ENCODE data around the gene PTPRA. TPM values are rescaled to one million over a fixed set of nuclear protein-coding genes. Genes with fewer than 3 reads are reported as not detected.

PTPRA gene
- total RNA-seq, 4 donors from 2014 or later, result 26.2 to 53.7 (median 42.4) TPM

DNA sequence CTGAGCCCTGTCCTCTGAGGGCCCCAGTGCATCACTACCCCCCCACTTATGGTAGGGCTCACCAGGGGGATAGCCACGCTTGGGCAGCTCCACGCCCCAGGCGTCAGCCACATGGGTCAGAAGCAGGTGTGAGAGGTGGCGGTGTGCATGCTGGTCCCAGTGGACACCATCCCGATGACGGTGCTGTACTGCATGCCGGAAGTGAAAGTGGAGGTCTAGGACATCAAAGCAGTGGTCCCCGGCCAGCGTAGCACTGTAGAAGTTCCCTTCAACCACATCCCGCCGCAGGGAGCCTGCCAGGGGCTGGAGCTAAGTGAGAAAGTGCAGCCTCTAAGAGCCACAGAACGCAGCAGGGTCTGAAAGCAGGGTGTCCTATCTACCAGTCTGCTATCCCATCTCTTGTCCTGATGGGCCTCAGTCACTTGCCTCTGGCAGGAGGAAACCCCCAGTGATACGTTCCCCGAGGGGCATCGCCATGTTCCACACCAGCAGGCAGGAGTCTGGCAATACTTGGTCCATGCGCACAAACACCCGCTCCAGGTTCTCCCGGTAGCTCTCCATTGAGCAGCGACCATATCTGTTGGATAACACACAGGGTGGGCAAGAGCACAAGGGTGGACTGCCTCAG lies 35.0 kb upstream of the PTPRA start:
- intact Hi-C loops (cut with DNase I), result no loop called here
- Histone ChIP-seq H3K27ac (no peak overlapping the region), H3K36me3 (peaks cover 0 to 36% (median 0%) of the 10 kb centered on the region in 3 donors), H3K4me1 (peaks cover 12 to 34% (median 18%) of the 10 kb centered on the region in 3 donors), H3K27me3 (no peaks in the 10 kb centered on the region), H3K9me3 (no peaks in the 10 kb centered on the region), H3K4me3 (no peak overlapping the region)
- DNase-seq, result no peak
- TF ChIP-seq, protein P1, sequence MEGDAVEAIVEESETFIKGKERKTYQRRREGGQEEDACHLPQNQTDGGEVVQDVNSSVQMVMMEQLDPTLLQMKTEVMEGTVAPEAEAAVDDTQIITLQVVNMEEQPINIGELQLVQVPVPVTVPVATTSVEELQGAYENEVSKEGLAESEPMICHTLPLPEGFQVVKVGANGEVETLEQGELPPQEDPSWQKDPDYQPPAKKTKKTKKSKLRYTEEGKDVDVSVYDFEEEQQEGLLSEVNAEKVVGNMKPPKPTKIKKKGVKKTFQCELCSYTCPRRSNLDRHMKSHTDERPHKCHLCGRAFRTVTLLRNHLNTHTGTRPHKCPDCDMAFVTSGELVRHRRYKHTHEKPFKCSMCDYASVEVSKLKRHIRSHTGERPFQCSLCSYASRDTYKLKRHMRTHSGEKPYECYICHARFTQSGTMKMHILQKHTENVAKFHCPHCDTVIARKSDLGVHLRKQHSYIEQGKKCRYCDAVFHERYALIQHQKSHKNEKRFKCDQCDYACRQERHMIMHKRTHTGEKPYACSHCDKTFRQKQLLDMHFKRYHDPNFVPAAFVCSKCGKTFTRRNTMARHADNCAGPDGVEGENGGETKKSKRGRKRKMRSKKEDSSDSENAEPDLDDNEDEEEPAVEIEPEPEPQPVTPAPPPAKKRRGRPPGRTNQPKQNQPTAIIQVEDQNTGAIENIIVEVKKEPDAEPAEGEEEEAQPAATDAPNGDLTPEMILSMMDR (IDR thresholded peaks at IDR 0.05), result no peak
- TF ChIP-seq POLR2A (IDR thresholded peaks at IDR 0.05), result no peak
- WGBS, 2 donors, result 97 to 100% methylated on average over 5 of the region's 19 CpGs

DNA sequence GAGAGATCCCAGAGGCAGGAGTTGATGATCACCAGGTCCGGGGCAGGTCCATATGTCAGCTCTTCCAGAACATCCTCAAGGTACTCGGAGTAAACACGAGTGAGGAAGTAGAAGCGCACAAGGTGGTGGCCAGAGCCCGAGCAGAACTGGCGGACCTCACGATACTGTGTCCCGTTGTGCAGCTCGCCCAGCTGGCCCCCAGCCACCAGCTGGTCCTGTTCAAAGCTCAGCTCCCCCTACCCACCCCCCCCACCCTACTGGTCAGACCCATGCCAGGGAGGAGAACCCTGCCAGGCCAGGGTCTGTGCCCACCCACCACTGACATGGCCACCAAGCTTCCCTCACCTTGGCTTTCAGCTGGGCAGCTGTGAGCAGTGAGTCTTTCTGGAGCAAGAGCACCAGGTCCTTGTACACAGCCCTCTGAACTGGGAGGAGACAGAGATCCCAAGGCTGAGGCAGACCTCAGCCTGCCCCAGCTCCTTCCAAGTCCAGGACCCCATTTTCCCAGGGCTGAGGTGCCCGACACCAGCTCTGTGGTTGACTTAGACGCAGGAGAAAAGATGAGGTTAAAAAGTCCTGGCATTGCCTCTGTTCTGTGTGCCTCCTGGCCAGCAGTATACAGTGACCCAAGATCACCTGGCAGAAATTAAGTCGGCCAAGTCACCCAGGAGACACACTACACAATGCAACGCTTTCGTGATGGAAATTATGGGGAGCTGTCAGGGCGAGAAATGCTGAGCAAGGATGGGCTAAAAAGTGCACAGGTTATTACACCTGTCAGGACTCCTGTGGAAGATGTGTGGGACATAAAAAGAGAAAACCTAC lies 34.2 kb upstream of the PTPRA start:
- WGBS, 2 donors, result 93 to 100% methylated on average over 12 to 13 of the region's 15 CpGs
- Histone ChIP-seq H3K36me3 (peaks cover 0 to 36% (median 0%) of the 10 kb centered on the region in 3 donors), H3K27me3 (no peaks in the 10 kb centered on the region), H3K4me3 (no peak overlapping the region), H3K9me3 (no peaks in the 10 kb centered on the region), H3K4me1 (peaks cover 12 to 42% (median 18%) of the 10 kb centered on the region in 3 donors), H3K27ac (no peak overlapping the region)
- intact Hi-C loops (cut with DNase I), result no loop called here
- TF ChIP-seq, protein P1 (IDR thresholded peaks at IDR 0.05), result no peak
- no peak for TF ChIP-seq POLR2A (IDR thresholded peaks at IDR 0.05)
- DNase-seq, result no peak

DNA sequence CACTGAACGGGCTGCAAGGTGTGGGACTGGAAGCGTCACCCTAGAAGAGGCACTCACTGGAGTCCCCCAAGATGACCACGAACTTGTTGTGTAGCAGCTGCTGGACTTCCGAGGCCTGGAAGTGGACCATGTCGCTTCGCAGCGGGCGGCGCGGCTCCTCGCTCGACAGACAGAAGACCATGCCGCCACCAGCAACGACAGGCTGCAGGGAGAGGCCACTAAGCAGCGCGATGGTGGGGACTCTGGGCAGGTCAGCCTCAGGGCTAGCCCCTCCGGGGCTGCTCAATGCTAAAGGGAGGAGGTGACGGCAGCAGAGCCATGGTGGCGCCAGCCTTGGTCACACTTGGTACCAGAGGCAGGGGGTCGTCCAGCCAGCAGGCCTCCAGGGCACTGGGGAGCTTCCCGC lies 33.5 kb upstream of the PTPRA start:
- WGBS, 2 donors, result 90 to 98% methylated on average over 6 to 13 of the region's 21 CpGs
- H3K27ac ChIP-seq, result peak overlapping the region; percentile 83 to 95 (median 92)
- H3K9me3 ChIP-seq, result no peaks in the 10 kb centered on the region
- no peaks in the 10 kb centered on the region for H3K27me3 ChIP-seq
- TF ChIP-seq, protein P1 (IDR thresholded peaks at IDR 0.05), result no peak
- TF ChIP-seq POLR2A (IDR thresholded peaks at IDR 0.05), result no peak
- intact Hi-C loops (cut with DNase I), result no loop called here
- H3K36me3 ChIP-seq, result peaks cover 0 to 36% (median 0%) of the 10 kb centered on the region in 3 donors
- H3K4me1 ChIP-seq, result peaks cover 12 to 44% (median 18%) of the 10 kb centered on the region in 3 donors
- DNase-seq, result no peak
- H3K4me3 ChIP-seq, result peak overlapping the region; percentile 76 to 100 (median 82)

DNA sequence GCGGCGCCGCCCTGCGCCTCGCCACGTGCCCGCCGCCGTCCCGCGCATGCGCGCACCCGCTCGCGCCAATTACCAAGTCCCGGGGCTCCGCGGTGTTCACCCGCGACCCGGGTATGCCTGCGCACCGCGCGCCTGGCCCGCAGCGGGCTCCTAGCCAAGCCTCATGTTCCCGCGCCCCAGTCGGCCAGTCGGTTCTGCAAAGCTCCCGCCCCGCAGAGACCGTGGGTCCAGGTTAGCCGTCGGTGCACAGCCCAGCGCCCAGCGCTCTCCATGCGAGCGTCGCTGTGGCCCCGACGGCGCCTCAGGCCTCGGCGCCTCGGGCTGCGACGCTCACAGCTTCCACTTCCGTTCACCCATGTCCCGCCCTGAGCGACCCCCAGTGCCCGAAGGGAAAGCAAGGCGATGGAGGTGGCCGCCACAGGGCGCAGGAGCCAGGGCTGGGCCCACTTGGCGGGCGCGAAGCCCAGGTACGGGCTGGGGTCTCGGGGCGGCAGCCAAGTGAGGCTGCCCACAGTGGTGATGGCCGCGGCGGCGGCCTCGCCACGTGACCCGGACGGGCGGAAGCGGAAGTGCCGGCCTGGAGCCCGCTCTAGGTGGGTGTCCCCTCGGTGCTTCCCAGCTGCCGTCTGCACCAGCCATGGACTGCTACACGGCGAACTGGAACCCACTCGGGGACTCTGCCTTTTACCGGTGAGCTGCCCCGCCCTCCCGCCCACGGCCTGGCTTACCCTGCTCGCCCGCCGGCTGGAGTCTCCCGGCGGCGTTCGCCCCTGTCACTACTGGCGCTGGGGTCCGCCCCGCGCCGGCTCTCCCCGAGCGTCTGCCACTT lies 32.9 kb upstream of the PTPRA start, which contains the start of the genes PCED1A and VPS16:
PCED1A (minus strand) TSS at position 518 of the 829 bp plus-strand sequence. CDS start 743 bp downstream, outside the sequence.
VPS16 (plus strand) TSS at position 608 of the 829 bp plus-strand sequence; CDS start at position 638, 30 bp downstream.
- Histone ChIP-seq H3K36me3 (peaks cover 0 to 31% (median 0%) of the 10 kb centered on the region in 3 donors), H3K4me3 (peak within 1 kb of the TSS; percentile 76 to 100 (median 82)), H3K27ac (peak within 1 kb of the TSS; percentile 83 to 95 (median 92)), H3K27me3 (no peaks in the 10 kb centered on the region), H3K9me3 (no peaks in the 10 kb centered on the region), H3K4me1 (peaks cover 12 to 44% (median 18%) of the 10 kb centered on the region in 3 donors)
- DNase-seq, result peak; percentile 34
- 16% methylated on average over 5 of the region's 98 CpGs; no CpG with 5 or more reads in 1 of the 2 donors for WGBS, 2 donors
- intact Hi-C loops (cut with DNase I), result no loop called here
- TF ChIP-seq POLR2A (IDR thresholded peaks at IDR 0.05), result peak in 2 of 4 donors; percentile 26 to 59
- TF ChIP-seq, protein P1 (IDR thresholded peaks at IDR 0.05), result no peak
